Measurements from ENCODE around the gene OCRL.

The OCRL gene

GRCh38 chrX:129593137-129593536 lies 53.1 kb downstream of the OCRL start:
- no peak for DNase-seq

- no peak for DNase-seq
Measured at GRCh38 chrX:129594781-129595180, 54.7 kb downstream of the OCRL start.

DNA sequence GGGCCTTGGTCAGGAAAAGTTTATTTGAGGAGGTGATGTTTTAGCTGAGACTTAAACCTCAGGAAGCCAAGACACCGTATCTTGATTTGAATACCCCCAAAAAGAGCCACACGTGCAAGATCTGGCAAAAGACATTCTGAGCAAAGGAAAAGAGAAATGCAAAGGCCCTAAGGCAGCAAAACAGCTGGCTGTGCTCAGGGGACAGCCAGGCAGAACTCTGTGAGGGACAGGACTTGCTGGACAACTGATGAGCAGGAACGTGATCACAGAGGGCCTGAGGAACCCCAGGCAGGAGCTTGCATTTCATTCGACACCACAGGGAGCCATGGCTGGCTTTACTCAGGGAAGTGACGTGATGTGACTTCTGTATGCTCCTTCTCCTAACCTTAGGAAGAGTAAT lies 56.0 kb downstream of the OCRL start:
- DNase-seq, result no peak

DNA sequence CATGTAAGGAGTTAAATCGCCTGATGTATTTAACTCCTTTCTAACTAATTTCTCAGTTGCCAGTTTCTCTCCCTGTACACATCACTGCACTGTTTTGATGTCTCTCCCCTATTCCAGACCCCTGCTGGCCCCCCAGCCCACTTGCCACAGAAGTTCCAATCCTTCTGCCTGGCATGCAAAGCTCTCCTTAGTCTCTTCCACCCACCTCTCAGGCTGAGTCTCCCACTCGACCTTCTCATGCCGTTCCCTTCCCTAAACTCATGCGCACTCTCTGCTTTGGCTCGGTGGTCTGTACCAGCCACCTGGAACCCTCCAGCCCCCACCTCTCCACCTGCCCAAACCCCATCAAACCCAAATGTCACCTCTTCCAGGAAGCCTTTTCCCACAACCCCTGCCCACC lies 57.8 kb downstream of the OCRL start:
- DNase-seq, result no peak

- DNase-seq, result no peak
Measured at GRCh38 chrX:129599499-129599898, 59.4 kb downstream of the OCRL start.

- DNase-seq, result no peak
Measured at GRCh38 chrX:129599996-129600395, 59.9 kb downstream of the OCRL start.

DNA sequence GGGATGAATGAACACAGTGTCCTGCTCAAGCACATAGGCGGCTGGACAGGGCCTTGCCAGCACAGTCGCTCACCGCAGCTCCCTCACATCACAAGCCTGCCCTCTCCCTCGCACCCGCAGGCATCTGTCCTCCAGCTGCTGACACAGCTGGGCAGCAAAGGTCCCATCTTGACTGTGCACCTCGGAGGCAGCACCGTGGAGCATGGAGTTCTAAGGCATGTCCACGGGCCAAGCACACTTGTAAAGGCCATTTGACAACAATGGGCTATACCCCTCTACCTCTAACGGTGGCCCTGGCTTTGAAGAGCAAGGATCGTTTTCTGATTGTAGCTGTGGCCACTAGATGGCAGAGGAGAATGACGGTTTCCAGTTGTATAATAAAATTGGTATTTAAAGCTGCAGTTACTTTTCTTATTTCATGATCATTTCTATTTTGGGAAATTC lies 60.9 kb downstream of the OCRL start:
- no peak for DNase-seq

DNA sequence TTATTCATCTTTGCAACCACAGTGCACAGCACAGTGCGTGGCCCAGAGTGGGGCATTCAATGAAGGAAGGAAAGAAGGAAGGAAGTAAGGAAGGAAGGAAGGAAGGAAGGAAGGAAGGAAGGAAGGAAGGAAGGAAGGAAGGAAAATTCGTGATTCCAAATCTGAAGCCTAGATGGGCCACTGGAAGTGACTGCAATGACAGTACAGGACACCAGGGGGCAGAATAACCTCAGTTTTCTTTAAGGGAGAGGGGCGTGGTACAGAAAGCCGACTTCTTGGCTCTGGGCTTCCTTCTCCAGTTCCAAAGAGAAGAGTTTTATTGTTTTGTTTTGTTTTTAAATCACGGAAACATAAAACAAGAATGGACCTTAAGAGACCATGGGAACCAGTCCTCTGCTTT lies 66.9 kb downstream of the OCRL start:
- peak; percentile 62 for DNase-seq

DNA sequence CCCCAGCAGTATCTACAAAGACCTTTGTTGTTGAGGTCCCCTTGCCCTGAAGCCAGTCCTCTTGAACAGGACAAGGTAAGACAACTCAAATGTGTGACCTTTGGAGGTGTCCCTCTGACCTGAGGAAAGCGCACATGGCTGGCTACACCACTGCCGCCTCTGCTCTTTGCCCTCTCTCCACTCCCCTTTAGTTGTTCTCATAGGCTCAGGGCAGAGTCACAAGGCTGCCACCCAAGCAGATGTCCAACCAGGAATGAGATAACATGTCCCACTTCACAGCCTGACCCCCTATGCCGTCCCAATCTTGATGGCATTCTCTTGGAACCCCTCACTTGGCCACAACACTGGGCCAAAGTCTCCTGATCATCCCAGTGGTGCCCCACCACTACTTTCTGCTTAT lies 68.4 kb downstream of the OCRL start:
- no peak for DNase-seq

- DNase-seq, result no peak
Measured at GRCh38 chrX:129609395-129609794, 69.3 kb downstream of the OCRL start.

DNA sequence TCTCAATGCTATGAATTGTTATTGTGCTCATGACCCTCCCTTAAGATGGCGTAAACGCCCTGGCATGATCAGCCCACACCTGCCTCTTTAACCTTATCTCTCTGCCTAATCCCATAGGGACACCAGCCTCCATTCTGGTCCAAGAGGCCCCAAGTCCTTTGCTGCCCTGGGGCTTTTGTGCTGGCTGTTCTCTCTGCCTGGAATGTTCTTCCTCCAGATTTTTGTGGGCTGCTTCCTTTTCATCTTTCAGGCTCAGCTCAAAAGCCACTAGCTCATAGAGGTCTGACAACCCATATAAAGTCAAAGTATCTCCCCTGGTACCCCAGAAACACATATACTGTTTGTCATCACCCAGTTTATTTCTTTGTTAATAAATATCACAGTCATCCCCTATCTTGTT lies 72.3 kb downstream of the OCRL start:
- DNase-seq, result no peak

GRCh38 chrX:129613596-129613995 lies 73.5 kb downstream of the OCRL start:
- no peak for DNase-seq

DNA sequence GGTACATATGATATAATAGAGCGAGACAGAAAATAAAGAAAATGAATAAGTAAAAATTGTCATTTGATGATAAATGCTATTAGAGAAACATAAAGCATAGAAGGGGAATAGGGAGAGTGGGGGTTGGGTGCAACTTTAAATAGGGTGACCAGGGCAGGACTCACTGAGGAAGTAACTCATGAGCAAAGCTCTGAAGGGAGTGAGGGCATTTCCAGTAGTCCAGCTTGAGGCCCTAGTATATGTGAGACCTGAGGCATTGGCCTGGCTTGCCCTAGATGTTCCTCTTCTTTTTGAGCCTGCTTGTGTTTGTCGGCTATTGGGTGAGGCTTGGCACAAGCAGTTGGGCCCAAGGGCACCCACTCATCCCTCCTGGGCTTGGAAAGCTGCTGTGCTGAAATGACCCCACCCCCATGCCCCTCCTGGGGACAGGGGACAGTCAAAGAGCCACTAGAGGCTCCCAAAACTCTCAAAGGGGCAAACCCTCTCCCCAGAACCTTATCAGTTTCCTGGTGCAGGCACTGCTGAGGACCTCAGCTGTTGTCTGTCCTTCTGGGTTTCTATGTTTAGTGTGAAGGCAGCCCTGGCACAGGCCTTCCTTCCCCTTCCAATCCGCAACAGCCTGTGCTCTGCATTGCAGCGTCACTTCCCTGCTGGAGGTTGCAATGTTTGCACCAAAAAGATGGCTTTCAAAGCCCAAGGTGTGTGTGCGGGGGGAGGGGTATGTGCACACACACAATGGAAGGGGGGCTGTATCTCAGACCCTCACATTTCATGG lies 74.6 kb downstream of the OCRL start:
- no peak for DNase-seq

DNA sequence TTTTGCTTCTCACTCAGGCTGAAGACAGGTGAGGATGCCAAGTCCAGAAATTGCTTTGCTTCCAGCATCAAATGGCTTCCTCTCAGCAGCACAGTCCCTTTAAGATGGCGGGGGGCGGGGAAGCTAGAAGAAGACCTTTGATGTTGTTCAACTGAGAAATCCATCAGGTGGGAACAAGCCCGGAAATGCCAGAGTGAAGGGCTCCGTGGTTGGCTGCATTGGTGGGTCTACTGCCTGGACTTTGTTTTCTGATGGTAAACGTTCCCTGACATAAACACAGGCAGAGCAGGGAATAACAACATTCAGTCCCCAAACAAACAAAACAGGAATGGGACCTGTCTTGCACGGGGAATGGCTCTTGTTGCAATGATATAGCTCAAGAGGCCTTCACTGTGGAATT lies 77.4 kb downstream of the OCRL start:
- DNase-seq, result no peak

- DNase-seq, result no peak
Measured at GRCh38 chrX:129618997-129619396, 78.9 kb downstream of the OCRL start.

DNA sequence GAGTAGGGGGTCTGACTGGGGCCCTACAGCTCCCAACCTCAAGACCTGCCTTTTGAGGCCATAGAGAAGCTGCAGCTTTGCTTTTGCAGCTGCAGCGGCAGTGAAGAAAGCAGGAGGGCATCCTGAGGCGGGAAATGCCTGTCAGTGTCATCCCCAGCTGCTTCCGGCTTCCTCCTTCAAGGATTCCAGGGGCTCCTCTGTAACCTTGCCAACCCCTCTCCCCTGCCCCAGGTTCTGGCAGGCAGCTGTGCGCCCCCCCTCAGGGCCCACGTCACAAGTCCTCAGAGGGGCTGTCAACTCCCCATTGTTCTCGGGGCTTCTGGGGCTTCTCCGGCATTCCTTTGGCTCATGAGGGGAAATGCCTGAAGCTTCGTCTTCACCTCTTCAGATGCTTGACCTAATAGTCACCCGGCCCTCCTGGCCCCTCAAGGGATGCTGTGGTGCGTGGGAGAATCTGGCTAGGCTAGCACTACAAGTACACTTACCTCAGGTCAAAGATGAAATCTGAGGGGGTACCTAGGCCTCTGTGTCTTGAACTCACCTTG lies 82.8 kb downstream of the OCRL start:
- no peak for DNase-seq

GRCh38 chrX:129626026-129626425 lies 86.0 kb downstream of the OCRL start:
- DNase-seq, result no peak

DNA sequence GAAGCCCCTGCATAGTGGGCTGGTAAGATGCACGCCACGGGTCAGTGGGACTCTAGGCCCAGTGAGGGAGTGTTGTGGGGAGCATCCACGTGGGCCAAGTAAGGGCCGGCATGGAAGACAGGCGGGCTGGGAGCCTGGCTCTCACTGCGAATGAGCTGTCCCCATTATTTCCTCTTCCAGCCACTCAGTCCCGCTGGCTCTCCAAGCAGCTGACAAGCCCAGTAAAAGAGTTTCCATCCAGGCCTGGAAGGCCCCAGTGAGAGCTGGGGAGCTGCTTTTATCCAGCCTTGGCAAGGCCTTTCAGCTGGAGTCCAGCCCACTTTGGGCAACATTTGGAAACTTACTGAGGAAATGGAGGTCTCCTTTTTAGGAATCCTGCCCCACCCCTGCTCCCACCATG lies 89.8 kb downstream of the OCRL start:
- no peak for DNase-seq

DNA sequence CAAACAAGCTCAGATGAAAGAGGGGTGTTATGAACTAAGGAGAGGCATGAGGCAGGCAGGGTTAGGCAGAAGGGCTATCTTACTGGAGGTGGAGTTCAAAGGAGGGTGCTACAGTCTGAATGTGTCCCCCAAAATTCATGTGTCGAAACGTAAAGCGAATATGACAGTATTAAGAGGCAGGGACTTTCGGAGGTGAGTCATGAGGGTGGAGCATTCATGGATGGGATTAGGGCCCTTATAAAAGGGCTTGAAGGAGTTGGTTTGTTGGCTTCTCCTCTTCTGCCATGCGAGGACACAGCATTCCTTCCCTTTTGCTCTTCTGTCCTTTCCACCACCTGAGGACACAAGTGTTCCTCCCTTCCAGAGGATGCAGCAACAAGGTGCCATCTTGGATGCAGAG lies 91.8 kb downstream of the OCRL start:
- DNase-seq, result no peak

DNA sequence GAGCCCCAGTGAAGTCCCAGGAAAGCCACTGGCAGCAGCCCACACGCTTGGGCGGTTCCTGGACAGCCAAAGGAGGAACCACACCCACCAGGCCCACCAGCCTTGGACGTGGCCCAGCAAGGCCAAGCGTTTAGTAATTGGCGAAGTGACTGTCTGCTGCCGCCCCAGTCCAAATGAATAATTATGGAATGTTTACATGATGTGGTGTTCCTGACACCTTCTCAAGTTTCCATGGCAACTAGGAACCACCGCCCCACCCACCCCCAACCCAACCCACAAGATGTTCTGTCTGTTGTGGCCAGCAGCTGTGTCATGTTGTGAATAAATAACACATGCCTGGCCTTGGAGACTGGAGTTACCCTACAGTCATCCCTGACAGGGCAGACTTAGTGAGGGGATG lies 92.4 kb downstream of the OCRL start:
- no peak for DNase-seq

- no peak for DNase-seq
Measured at GRCh38 chrX:129634541-129634940, 94.5 kb downstream of the OCRL start.

GRCh38 chrX:129636175-129636681 lies 96.2 kb downstream of the OCRL start:
- no peak for DNase-seq

- DNase-seq, result peak; percentile 79
Measured at GRCh38 chrX:129637217-129638109, 97.4 kb downstream of the OCRL start.

DNA sequence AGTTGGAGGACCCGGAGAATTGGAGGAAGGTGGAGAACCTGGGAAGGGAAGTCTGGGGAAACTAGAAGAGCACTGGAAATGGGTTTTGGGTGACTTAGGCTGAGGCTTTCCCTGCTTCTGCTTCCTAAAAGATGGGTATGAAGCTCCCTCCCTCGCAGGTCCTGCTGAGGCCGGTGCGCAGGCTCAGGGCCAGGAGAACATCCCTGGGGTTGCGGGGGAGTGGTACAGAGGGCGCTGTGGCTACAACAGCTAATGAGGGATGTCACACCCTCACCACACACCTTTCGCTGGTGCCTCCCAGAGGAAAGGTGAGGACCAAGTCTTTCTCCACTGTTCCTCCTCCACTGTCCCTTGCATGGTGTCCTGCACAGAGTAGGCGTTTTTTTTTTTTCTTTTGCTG lies 98.9 kb downstream of the OCRL start:
- DNase-seq, result no peak
